Pons (tissue), 1 donor: ENCODE data around the gene TECR.
"Not testable (repeated sequence)": the region's sequence is repeated elsewhere in the genome, so short reads cannot be mapped to it uniquely, and the experiment has no call there.

Source experiments
- DNase-seq: peaks from one replicate; pipeline ENCODE4 v3.0.0-alpha.2; 2016; ENCODE audit warnings: low spot score

TECR gene

GRCh38 chr19:14589433-14589832 is 60.0 kb downstream of the TECR start:
- DNase-seq, result not testable (repeated sequence)

- no peak for DNase-seq
Observed at GRCh38 chr19:14595558-14595957, 66.2 kb downstream of the TECR start.

GRCh38 chr19:14599548-14600147 is 70.3 kb downstream of the TECR start:
- DNase-seq, result no peak

- DNase-seq, result no peak
Observed at GRCh38 chr19:14603990-14604387, 74.6 kb downstream of the TECR start.

- DNase-seq, result no peak
Observed at GRCh38 chr19:14606627-14607026, 77.2 kb downstream of the TECR start.

GRCh38 chr19:14611051-14611450 is 81.7 kb downstream of the TECR start:
- DNase-seq, result peak; percentile 67

- DNase-seq, result not testable (repeated sequence)
Observed at GRCh38 chr19:14612242-14612641, 82.8 kb downstream of the TECR start.

GRCh38 chr19:14612657-14613056 is 83.3 kb downstream of the TECR start:
- no peak for DNase-seq

- not testable (repeated sequence) for DNase-seq
Observed at GRCh38 chr19:14613399-14614098, 84.2 kb downstream of the TECR start.

GRCh38 chr19:14614099-14614412 is 84.7 kb downstream of the TECR start:
- DNase-seq, result peak; percentile 56
